ENCODE measurements around the gene AATF.

DNA sequence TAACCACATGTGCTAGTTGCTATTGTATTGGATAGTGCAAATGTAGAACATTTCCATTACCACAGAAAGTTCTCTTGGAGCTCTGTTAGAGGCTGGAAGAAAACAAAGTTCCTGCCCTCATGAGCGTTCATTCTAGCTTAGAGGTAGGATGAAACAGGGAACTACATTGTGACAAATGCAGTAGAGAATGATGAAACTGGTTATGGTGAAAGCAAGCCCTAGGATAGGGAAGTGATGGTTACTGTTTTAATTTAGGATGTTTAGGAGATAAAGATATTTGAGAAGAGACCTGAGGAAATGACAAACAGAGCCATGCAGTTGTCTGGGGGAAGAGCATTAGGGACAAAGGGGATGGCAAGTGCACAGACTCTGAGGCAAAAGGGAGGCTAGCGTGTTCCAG, 50.7 kb downstream of the AATF start:
- TF ChIP-seq, protein P1, sequence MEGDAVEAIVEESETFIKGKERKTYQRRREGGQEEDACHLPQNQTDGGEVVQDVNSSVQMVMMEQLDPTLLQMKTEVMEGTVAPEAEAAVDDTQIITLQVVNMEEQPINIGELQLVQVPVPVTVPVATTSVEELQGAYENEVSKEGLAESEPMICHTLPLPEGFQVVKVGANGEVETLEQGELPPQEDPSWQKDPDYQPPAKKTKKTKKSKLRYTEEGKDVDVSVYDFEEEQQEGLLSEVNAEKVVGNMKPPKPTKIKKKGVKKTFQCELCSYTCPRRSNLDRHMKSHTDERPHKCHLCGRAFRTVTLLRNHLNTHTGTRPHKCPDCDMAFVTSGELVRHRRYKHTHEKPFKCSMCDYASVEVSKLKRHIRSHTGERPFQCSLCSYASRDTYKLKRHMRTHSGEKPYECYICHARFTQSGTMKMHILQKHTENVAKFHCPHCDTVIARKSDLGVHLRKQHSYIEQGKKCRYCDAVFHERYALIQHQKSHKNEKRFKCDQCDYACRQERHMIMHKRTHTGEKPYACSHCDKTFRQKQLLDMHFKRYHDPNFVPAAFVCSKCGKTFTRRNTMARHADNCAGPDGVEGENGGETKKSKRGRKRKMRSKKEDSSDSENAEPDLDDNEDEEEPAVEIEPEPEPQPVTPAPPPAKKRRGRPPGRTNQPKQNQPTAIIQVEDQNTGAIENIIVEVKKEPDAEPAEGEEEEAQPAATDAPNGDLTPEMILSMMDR (IDR thresholded peaks at IDR 0.05; ENCODE audit: poor library complexity, severe bottlenecking), result no peak
- TF ChIP-seq RAD21 (conservative IDR thresholded peaks at IDR 0.05) (no peak), SMC3 (conservative IDR thresholded peaks at IDR 0.05; ENCODE audit: poor library complexity) (no peak), TAF1 (IDR thresholded peaks at IDR 0.05; ENCODE audit: low read depth) (no peak), POLR2AphosphoS5 (IDR thresholded peaks at IDR 0.05) (no peak), EZH2 (IDR thresholded peaks at IDR 0.05; ENCODE audit: borderline replicate concordance, insufficient read depth, low read length, poor library complexity, severe bottlenecking) (no peak), EP300 (conservative IDR thresholded peaks at IDR 0.05; ENCODE audit: poor library complexity, severe bottlenecking) (no peak), MXI1 (conservative IDR thresholded peaks at IDR 0.05; ENCODE audit: poor library complexity, severe bottlenecking) (no peak)
- TF ChIP-seq, protein P2, sequence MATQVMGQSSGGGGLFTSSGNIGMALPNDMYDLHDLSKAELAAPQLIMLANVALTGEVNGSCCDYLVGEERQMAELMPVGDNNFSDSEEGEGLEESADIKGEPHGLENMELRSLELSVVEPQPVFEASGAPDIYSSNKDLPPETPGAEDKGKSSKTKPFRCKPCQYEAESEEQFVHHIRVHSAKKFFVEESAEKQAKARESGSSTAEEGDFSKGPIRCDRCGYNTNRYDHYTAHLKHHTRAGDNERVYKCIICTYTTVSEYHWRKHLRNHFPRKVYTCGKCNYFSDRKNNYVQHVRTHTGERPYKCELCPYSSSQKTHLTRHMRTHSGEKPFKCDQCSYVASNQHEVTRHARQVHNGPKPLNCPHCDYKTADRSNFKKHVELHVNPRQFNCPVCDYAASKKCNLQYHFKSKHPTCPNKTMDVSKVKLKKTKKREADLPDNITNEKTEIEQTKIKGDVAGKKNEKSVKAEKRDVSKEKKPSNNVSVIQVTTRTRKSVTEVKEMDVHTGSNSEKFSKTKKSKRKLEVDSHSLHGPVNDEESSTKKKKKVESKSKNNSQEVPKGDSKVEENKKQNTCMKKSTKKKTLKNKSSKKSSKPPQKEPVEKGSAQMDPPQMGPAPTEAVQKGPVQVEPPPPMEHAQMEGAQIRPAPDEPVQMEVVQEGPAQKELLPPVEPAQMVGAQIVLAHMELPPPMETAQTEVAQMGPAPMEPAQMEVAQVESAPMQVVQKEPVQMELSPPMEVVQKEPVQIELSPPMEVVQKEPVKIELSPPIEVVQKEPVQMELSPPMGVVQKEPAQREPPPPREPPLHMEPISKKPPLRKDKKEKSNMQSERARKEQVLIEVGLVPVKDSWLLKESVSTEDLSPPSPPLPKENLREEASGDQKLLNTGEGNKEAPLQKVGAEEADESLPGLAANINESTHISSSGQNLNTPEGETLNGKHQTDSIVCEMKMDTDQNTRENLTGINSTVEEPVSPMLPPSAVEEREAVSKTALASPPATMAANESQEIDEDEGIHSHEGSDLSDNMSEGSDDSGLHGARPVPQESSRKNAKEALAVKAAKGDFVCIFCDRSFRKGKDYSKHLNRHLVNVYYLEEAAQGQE (IDR thresholded peaks at IDR 0.05; ENCODE audit: borderline replicate concordance), result no peak
